ENCODE data around the gene HCFC1R1. TPM values are rescaled to one million over a fixed set of nuclear protein-coding genes. Genes with fewer than 3 reads are reported as not detected.

Gene HCFC1R1
- total RNA-seq, 1 donor from 2014 or later, result 50.8 TPM

GRCh38 chr16:2987833-2988232 lies 35.9 kb downstream of the HCFC1R1 start:
- Histone ChIP-seq H3K27ac (no peak overlapping the region), H3K36me3 (no peaks in the 10 kb centered on the region), H3K27me3 (no peaks in the 10 kb centered on the region), H3K9me3 (no peaks in the 10 kb centered on the region), H3K4me1 (peaks cover 3 to 5% of the 10 kb centered on the region in 2 donors), H3K4me3 (no peak overlapping the region)
- no peak for TF ChIP-seq CTCF (IDR thresholded peaks at IDR 0.05)
- DNase-seq (ENCODE audit: low spot score in 2 of 2), result no peak
- intact Hi-C loops (cut with DNase I), result no loop called here

- Histone ChIP-seq H3K4me1 (peaks cover 3 to 5% of the 10 kb centered on the region in 2 donors), H3K9me3 (no peaks in the 10 kb centered on the region), H3K27ac (no peak overlapping the region), H3K4me3 (no peak overlapping the region), H3K36me3 (no peaks in the 10 kb centered on the region), H3K27me3 (no peaks in the 10 kb centered on the region)
- intact Hi-C loops (cut with DNase I), result no loop called here
- TF ChIP-seq CTCF (IDR thresholded peaks at IDR 0.05), result no peak
- no peak for DNase-seq (ENCODE audit: low spot score in 2 of 2)
Measured at GRCh38 chr16:2987286-2987685, 36.5 kb downstream of the HCFC1R1 start.

- no peak for TF ChIP-seq CTCF (IDR thresholded peaks at IDR 0.05)
- intact Hi-C loops (cut with DNase I), result no loop called here
Measured at GRCh38 chr16:2986623-2987188, 37.0 kb downstream of the HCFC1R1 start.

GRCh38 chr16:2985893-2986355 lies 37.8 kb downstream of the HCFC1R1 start:
- no peak for DNase-seq (ENCODE audit: low spot score in 2 of 2)
- Histone ChIP-seq H3K4me3 (no peak overlapping the region), H3K27me3 (no peaks in the 10 kb centered on the region), H3K4me1 (peaks cover 5% of the 10 kb centered on the region in 2 donors), H3K27ac (no peak overlapping the region), H3K36me3 (no peaks in the 10 kb centered on the region), H3K9me3 (no peaks in the 10 kb centered on the region)
- intact Hi-C loops (cut with DNase I), result no loop called here
- no peak for TF ChIP-seq CTCF (IDR thresholded peaks at IDR 0.05)

More at GRCh38 chr16:2986623-2987188, 37.0 kb downstream of the HCFC1R1 start:
- no peak for DNase-seq (ENCODE audit: low spot score in 2 of 2)
- H3K4me3 ChIP-seq, result no peak overlapping the region
- H3K4me1 ChIP-seq, result peaks cover 3 to 5% of the 10 kb centered on the region in 2 donors
- no peaks in the 10 kb centered on the region for H3K9me3 ChIP-seq
- H3K27ac ChIP-seq, result no peak overlapping the region
- no peaks in the 10 kb centered on the region for H3K36me3 ChIP-seq
- no peaks in the 10 kb centered on the region for H3K27me3 ChIP-seq

GRCh38 chr16:2985462-2985861 lies 38.3 kb downstream of the HCFC1R1 start:
- Histone ChIP-seq H3K27me3 (no peaks in the 10 kb centered on the region), H3K36me3 (no peaks in the 10 kb centered on the region), H3K27ac (no peak overlapping the region), H3K4me3 (no peak overlapping the region), H3K4me1 (peaks cover 5 to 8% of the 10 kb centered on the region in 2 donors), H3K9me3 (no peaks in the 10 kb centered on the region)
- no peak for TF ChIP-seq CTCF (IDR thresholded peaks at IDR 0.05)
- no peak for DNase-seq (ENCODE audit: low spot score in 2 of 2)
- intact Hi-C loops (cut with DNase I), result no loop called here

All from ascending aorta (tissue), 2 donors.